NK-92 (cell line): Measurements from ENCODE around the gene NECTIN1.

Source experiments
- DNase-seq: peaks from one replicate; lab custom pipeline; 2025; ENCODE audit not compliant: unreplicated experiment; lab: John Stamatoyannopoulos, UW

NECTIN1 gene

GRCh38 chr11:119728651-119729580 lies at the start of gene NECTIN1:
Gene NECTIN1, minus strand, starts transcription at chr11:119729200. Its CDS starts 647 bp downstream, at chr11:119728553.
- no peak for DNase-seq

- no peak for DNase-seq
Observed at GRCh38 chr11:119778391-119779194, 49.6 kb upstream of the NECTIN1 start.

- DNase-seq, result no peak
Observed at GRCh38 chr11:119777940-119778339, 48.9 kb upstream of the NECTIN1 start.

- no peak for DNase-seq
Observed at GRCh38 chr11:119776651-119777050, 47.7 kb upstream of the NECTIN1 start.

- DNase-seq, result no peak
Observed at GRCh38 chr11:119776031-119776636, 47.1 kb upstream of the NECTIN1 start.

- no peak for DNase-seq
Observed at GRCh38 chr11:119774172-119774763, 45.3 kb upstream of the NECTIN1 start.

GRCh38 chr11:119772641-119773415 lies 43.8 kb upstream of the NECTIN1 start:
- no peak for DNase-seq

- DNase-seq, result no peak
Observed at GRCh38 chr11:119772076-119772475, 43.1 kb upstream of the NECTIN1 start.

GRCh38 chr11:119771172-119771770 lies 42.3 kb upstream of the NECTIN1 start:
- no peak for DNase-seq

- DNase-seq, result no peak
Observed at GRCh38 chr11:119765628-119766027, 36.6 kb upstream of the NECTIN1 start.

- DNase-seq, result no peak
Observed at GRCh38 chr11:119764108-119764868, 35.3 kb upstream of the NECTIN1 start.

GRCh38 chr11:119763071-119763728 lies 34.2 kb upstream of the NECTIN1 start:
- DNase-seq, result no peak

- no peak for DNase-seq
Observed at GRCh38 chr11:119759747-119760412, 30.9 kb upstream of the NECTIN1 start.

- no peak for DNase-seq
Observed at GRCh38 chr11:119759324-119759723, 30.3 kb upstream of the NECTIN1 start.

GRCh38 chr11:119758291-119758690 lies 29.3 kb upstream of the NECTIN1 start:
- DNase-seq, result no peak

GRCh38 chr11:119757378-119757777 lies 28.4 kb upstream of the NECTIN1 start:
- DNase-seq, result no peak

- no peak for DNase-seq
Observed at GRCh38 chr11:119756169-119756865, 27.3 kb upstream of the NECTIN1 start.
